HG03432 (cell line): ENCODE data around the gene GATA2.

Experiments
- ATAC-seq: cut with Tn5 transposase; IDR thresholded peaks from one replicate; pipeline ENCODE4 v1.9.1; 2021; ENCODE audit warnings: mild to moderate bottlenecking, moderate library complexity; ENCODE audit not compliant: unreplicated experiment

The GATA2 gene

DNA sequence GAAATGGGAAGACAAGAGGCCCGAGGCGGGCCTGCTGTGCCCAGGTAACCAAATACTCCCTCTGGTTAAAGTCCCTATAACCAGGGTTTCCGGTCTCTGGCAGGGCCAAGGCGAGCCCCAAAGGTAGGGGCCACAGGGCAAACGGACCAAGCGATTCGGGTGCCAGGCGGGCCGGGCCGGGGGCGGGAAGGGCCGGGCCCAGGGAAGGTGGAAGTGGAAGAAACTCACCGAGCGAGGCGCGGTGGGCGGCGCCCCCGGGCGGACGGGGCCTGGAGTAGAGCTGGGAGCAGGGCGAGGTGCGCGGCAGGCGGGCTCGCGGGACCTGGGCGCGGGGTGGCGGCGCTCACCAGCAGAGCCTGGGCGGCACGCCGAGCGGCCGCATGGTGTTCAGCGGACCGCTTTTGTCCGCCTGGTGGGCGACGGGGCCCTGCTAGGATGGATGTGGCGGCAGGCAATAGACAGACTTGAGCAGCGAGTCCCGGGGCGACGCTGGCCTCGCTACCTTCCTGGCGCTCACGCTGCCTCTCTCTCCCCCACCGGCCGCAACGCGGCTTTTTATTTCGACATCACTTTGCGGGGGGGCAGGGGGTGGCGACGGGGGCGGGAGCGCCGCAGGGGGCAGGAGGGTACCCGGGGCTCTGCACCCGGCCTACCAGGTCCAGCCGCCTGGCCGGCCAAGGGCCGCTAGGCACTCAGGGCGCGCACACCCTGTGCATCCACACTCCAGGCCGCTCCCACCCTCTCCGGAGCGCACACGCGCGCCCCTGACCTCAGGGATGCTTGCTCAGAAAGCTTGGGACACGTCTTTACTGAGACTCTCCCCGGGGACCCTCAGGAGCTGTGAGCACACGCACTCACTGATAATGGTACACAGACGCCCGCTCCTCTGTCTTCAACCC, at the start of gene GATA2:
TSS of gene GATA2 (minus strand) at position 531 of the 899 bp plus-strand sequence. CDS start 6,170 bp downstream, outside the sequence.
- no peak for ATAC-seq

DNA sequence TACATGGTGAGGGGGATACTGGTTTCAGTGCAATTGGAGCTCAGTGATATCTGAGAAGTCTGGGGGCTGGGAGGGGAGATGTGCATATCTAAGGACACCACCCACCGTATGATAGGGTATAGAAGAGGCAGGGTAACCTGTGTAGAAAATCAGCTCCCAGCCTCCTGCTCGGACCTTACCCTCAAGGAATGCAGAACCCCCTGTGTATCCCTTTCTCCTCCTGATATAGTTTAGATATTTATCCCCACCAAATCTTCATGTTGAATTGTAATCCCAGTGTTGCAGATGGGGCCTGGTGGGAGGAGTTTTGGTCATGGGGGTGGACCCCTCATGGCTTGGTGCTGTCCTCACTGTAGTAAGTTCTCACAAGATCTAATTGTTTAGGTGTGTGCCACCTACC, 48.2 kb upstream of the GATA2 start:
- ATAC-seq, result no peak

DNA sequence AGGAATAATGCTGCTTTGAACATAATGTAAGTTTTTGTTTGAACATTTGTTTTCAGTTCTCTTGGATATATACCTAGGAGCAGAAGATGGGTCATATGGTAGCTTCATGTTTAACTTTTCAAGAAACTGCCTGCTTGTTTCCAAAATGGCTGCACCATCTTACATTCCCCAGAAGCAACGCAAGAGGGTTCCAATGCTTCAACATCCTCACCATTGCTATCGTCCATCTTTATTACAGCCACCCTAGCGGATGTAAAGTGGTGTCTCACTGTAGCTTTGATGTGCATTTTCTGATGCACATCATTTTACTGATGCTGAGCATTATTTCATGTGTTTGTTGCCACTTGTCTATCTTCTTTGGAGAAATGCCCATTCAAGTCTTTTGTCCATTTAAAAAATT, 46.4 kb upstream of the GATA2 start:
- no peak for ATAC-seq

DNA sequence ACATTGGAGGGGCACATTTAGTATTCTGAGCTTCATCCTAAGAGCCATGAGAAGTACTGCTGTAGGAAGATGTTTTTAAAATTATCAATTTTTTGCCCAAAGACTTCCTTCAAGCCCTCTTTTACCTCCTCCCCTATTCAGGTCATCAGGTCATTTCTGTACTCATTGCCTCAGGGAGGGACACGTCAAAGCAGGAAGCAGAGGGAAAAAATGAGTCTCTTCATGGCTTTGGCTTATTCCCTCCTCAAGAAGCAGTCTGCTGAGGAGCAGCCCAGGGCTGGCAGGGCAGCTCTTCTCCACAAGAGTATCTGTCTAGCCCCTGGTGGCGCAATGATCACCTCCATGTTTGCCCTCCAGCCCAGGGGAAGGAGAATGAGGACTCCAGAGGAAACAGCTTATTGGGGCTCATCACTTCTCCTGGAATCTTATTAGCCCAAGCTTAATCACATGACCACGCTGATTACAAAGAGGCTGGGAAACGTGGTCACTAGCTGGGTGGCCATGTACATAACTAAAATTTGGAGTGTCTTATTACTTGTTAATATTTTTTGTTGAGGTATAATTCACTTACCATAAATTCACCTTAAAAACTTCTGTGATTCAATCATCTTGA, 44.2 kb upstream of the GATA2 start:
- ATAC-seq, result no peak

DNA sequence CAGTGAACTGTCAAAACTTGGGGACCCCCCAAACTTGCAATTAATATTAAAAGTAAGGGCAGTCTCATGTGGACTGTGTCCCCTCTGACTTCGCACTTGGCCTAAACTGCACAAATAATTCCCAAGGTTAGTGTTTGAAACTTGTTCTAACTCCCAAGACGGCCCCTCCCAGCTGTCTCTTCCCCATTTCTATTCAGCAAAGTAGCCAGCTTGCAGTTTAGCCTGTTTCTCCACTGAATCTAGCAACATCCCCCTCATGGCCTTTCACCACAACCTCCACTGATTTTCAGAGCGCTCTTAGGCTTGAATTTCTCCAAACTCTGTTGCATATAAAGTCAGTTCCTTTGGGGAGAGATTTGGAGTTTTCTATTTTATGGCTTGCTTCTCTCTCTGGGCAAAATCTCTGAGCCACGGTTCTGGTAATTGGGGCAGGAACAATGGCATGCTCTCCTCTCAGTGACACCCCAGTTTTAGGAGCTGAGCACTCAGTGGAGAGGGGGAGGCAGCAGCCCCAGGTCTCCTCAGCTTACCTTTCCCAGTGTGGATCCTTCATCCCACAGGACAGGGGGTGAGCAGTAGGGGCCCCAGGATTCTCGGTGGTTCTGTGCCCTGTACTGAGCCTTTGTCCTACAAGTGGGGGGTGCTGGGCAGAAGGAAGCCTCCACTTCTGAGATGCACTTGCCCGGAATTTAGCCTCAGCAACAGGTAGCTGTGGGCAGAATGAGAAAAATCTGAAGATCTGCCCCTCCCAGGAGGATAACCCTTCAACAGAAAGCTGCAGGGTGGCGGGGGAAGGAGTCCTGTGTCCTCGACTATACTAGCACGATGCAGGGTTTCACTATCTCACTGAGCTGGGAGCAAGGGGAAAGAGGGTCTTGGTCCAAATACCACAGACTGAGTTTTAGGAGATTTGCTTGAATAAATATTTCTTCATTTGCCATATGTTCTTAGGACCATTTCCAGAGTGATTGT, 39.3 kb upstream of the GATA2 start:
- ATAC-seq, result no peak

DNA sequence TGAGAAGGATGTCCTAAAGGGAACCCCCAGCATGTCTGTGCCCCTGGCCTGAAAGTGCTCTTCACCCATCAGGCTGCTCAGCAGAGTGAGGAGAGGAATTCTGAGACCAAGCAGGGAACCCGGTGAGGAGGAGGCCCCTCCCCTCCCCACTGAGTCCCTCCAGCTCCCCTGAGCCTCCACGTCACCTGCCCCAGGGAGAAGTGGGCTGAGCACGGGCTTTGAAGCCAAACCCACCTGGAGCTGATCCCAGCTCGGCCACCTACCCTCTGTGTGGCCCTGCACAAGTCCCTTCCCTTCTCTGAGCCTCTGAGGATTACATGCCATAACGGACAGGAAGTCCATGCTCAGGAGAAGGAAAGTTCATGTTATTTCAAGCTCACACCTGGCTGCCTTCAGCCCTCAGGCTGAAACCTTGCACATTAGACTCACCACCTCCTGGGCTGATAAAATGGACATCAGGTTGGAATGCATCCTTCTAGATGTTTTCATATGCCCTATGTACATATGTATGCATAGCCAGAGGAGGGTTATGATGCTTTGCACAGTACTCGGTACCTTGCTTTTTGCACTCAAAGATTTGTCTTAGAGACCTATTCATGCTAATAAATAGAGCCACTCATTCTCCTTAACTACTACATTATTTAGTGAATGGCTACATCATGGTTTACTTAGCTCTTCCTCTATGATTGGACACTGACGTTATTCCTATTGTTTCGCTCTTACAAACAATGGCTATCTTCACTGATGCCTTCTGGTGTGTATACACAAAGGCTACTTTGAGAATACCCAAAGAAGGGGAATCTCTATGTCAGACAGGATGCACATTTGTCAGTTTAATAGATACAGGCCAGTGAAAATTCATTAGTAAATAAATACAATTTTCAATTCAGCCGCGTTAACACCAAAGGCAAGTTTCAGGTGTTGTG, 31.6 kb upstream of the GATA2 start:
- ATAC-seq, result no peak

DNA sequence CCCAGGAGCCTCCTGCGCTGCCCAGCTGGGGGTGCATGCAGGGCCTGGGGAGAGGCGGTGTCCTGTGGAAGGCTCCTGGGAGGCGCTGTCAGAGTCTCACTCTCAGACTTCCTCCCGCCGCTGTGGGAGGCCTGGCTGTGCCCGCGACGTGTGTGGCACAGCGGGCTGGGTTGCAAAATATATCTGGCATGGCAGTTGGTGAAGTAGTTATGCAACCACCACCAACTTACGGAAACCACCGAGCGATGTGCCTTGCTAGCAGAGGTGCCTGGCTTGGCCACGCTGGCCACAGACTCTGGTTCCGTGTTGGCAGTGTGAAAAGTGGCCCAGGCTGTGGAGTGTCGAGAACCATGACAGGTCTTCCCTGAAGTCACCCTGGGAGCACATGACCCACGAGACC, 30.6 kb upstream of the GATA2 start:
- no peak for ATAC-seq

DNA sequence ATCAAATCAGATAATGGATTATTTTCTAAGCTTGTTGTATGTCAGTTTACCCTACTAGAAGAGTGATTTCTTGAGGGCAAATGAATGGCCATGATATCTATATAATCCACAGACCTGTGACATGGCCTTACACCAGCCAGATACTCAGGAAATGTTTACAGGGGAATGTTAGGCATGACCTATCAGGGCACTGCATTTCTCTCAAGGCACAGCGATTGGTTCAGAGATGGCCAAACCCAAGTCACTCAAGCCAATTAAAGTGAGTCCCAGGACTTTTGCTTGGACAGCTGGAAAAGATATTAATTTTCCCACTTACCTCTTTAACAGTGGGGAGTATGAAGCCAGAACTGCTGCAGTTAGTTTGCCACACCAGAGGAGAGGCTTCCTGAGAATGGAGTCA, 28.7 kb upstream of the GATA2 start:
- no peak for ATAC-seq

DNA sequence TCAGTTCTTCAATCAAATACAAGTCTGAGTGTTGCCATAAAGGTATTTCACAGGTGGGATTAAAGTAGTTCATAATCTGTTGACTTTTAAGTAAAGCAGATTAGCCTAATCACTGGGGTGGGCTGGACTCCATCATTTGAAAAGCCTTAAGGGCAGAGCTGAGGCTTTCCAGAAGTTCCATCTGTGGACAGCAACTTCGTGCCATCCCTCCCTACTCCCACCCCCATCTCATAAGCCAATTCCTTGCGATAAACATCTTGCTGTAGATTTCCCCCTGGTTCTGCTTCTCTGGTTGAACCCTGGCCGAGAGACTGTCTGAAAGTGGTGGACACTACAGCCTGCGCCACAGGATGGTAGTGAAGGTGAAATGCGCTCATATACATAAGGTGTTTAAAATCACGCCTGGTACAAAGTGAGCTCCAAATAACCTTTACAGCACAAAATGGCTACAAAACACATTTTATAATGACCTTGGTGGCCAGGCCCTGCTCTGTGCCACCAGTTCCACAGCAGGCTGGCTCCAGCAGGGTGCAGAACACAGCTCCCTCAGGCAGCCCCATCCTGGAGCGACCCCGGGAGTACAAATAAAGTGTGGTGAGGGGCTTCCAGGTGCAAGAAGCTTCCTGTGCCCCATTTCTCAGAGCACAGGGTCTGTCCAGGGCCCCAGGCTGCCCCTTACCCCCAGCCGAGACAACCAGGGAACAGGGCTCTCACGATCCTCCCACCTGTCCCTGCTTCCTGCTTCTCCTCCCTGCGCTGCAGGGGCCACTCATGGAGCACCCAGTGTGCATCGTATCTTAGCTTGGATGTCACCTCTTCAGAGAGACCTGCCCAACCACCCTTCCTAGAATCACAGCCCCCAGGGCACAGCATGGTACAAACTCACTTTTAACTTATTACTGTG, 25.8 kb upstream of the GATA2 start:
- ATAC-seq, result no peak

DNA sequence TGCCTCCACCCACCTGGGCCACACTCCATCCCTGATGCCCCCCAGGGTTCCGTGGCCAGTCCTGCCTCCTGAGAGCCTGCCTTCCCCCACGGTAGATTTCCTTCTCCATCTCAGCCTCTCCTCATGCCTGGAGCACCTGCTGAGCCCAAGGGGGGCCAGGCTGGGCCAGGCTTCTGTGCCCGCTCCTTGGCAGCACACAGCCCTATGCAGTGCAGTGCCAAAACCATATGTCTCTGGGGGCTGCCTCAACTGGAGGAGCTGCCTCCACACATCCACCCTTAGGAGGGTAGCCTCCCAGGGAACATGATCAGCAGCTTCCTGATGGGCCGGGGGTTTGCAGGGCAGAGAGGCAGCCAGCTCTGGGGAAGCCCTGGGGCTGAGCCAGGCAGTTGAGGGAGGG, 24.6 kb upstream of the GATA2 start:
- no peak for ATAC-seq

DNA sequence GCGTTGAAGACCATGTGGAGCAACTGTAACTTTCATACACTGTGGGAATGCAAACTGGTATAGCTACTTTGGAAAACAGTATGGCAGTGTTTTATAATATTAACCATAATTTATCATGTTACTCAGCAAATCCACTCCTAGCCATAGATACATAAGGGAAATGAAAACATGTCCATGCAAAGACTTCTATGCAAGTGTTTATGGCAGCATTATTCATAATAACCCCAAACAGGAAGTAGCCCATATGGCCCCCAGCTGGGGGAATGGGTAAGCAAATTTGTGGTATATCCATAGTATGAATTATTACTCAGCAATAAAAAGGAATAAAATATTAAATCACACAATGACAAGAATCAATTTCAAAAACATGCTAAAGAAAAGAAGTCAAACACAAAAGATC, 23.0 kb upstream of the GATA2 start:
- no peak for ATAC-seq

DNA sequence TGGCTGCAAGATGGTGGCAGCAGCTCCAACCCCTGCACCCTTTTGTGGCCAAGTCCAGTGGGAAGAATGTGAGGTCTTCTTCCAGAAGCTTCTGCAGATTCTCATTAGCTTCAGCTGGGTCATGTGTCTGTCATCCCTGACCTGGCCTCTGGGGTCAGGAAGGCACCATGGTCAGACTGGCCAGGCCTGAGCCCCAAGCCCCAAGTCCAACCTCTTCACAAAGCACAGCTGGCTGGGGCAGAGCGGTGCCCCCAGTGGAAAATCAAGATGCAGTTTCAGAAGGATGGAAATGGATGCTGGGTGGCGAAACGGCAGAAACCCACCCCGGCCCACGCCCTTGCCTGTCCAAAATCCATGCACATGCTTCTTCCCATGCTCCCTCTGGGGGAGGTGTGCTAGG, 15.9 kb upstream of the GATA2 start:
- no peak for ATAC-seq

DNA sequence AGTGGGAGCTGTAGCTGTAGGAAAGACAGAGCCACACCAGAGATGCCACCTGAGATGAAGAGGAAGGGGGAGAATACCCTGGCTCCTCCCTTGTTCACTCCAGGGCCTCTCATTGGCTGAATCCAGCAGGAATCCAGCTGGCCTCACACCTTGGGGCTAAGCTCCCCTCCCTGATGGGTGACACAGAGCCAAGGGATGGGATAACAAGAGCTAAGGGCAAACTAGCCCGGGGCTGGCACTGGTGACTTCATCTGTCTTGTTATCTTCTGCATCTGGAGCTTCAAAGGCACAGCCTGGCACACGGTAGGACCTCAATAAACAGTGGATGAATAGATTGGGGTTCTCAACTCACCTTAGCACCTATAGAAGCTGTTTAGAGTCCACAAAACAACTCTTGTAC, 13.8 kb upstream of the GATA2 start:
- no peak for ATAC-seq

DNA sequence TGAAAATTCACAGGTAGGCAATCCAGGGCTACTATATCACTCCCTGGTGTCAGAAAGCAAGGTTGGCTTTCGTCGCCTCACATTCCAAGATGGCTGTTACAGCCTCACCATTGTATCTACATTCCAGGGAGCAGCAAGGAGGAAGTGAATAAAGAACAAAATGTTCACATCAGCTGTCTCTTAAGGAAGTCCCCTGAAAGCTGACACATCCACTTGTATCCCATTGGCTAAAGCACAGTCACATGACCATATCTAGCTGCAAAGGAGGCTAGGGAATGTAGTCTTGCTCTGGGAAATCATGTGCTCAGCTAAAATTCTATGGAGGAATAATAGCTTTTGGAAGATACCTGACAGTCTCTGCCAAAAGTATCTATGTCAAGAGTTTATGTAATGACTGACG, 12.8 kb upstream of the GATA2 start:
- no peak for ATAC-seq

DNA sequence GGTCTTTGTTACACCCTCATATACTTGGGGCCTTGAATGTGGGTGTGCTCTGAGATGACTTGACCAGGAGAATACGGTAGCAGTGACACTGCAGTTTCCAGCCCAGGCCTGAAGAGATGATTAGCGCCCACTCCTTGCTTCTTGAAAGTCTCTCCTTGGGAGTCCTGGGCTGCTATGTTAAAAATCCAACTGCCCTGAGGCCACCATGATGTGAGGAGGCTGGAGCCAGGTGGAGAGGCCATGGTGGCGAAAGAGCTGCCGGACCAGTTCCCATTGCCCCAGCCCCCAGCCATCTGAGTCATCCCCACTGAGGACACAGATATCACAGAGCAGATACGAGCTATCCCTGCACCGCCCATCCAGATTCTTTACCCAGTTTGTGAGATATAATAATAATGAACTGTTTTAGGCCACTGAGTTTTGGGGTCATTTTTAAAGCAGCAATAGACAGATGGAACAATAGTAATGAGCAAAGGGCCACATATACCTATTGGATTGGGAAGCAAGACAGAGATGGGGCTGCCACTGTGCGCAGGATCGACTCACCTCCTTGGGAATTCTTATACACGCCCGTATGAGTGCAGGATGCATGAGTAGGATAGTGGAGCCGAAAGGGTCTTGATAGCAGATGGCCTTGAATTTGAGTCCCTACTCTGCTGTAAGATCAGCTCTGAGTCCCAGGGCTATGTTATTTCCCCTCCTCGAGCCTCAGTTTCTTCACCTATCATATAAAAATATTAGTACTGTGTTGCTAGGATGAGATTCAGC, 12.1 kb upstream of the GATA2 start:
- no peak for ATAC-seq

DNA sequence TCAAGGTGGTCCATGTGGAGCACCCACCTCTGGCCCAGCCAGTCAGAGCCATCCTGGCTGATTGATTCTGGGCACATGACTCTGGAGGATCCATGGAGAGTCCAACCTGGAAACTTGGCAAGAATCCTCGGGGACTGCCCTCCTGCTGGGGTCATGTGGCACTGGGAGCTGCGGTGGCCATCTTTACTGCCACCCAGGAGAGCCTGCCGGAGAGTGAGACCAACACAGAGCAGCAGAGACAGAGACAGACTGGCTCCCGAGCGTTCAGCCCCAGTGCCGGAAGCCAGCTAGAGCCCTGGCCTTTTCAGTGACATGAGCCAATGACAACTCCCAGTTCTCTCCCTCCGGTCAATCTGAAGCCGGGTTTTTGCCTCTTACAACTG, 11.5 kb upstream of the GATA2 start:
- no peak for ATAC-seq

DNA sequence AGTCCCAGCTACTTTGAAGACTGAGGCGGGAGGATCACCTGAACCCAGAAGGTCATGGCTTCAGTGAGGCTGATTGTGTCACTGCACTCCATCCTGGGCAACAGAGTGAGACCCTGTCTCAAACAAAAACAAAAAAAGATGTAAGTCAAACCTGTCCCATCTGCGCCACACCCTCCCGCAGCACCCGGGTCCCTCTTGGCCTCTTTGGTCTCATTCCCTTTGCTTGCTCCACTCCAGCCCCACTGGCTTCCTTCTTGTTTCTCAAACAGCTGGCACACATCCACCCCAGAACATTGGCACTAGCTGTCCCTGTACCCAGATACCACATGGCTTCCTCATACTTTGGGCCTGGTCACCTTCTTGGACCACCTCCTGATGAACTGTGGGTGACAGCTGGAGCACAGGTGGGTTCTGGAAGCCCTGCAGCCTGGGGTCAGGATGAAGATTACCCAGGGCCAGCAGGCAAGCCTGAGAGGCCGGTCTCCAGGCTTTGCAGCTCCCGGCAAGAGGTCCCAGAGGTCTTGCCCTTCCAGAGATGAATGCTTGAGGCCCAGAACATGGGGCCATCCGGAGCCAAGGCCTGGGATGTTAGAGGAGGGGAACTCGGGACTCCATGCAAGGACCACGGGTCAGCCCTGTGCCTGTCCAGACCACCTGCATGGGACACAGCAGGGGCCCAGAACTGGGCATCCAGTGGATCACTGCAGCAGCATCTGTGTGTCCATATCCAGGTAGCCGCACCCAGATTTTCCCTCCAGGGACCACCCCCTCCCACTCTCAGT, 10.9 kb upstream of the GATA2 start:
- no peak for ATAC-seq

DNA sequence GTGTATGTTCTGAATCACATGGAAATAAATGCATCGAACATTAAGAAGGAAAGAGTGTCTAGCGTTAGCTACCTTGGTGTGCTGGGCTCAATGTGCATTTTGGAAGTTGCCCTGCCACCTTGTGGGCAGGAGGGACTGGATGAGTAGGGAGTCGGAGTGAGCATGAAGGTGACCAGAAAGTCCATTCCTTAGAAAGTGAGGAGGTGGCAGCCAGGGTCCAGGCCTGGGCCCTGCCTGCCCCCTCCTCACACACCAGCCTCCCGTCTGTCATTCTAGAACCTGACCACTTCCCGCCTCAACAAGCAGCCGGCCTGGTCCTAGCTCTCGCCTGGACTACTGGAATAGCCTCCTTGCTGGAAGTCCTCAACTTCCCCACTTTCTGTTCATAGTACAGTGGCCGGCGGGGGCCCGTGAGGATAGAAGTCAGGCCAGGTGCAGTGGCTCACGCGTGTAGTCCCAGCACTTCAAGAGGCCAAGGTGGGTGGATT, 10.2 kb upstream of the GATA2 start:
- no peak for ATAC-seq
